ENCODE measurements around the gene CDH11.

CDH11 gene

GRCh38 chr16:65038100-65038499, 83.8 kb downstream of the CDH11 start:
- no peaks in the 10 kb centered on the region for H3K36me3 ChIP-seq (replicated peaks; ENCODE audit: insufficient read depth, low read length)
- no peak overlapping the region for H3K9ac ChIP-seq (ENCODE audit: low read length)
- no peaks in the 10 kb centered on the region for H3K9me2 ChIP-seq (replicated peaks; ENCODE audit: insufficient read depth, low read length)
- no peak overlapping the region for H2AFZ ChIP-seq (ENCODE audit: low read length)
- H3K4me3 ChIP-seq (ENCODE audit: low read length), result no peak overlapping the region
- no peak overlapping the region for H3K27ac ChIP-seq (ENCODE audit: low read length)
- H3K4me1 ChIP-seq (ENCODE audit: low read length), result no peaks in the 10 kb centered on the region
- DNase-seq, result no peak
- H3F3A ChIP-seq (ENCODE audit: insufficient read depth, low read length), result no peaks in the 10 kb centered on the region
- no peaks in the 10 kb centered on the region for H3K9me3 ChIP-seq (replicated peaks; ENCODE audit: insufficient read depth, low read length)
- H3K4me2 ChIP-seq (ENCODE audit: low read depth, low read length), result no peak overlapping the region
- TF ChIP-seq CTCF (IDR thresholded peaks at IDR 0.05; ENCODE audit: low read length) (no peak), EZH2phosphoT487 (IDR thresholded peaks at IDR 0.05; ENCODE audit: low read length) (no peak), EZH2 (optimal IDR thresholded peaks at IDR 0.05; ENCODE audit: low read depth, low read length) (no peak)
- H3K79me2 ChIP-seq (ENCODE audit: low read length), result no peaks in the 10 kb centered on the region
- no peaks in the 10 kb centered on the region for H3K27me3 ChIP-seq (replicated peaks; ENCODE audit: insufficient read depth, low read length)
- no peaks in the 10 kb centered on the region for H4K20me1 ChIP-seq (ENCODE audit: insufficient read depth, low read length)

- no peak overlapping the region for H3K9ac ChIP-seq (ENCODE audit: low read length)
- no peak overlapping the region for H2AFZ ChIP-seq (ENCODE audit: low read length)
- no peak overlapping the region for H3K4me2 ChIP-seq (ENCODE audit: low read depth, low read length)
- H3K4me1 ChIP-seq (ENCODE audit: low read length), result no peaks in the 10 kb centered on the region
- H3K27me3 ChIP-seq (replicated peaks; ENCODE audit: insufficient read depth, low read length), result no peaks in the 10 kb centered on the region
- TF ChIP-seq CTCF (IDR thresholded peaks at IDR 0.05; ENCODE audit: low read length) (no peak), EZH2 (optimal IDR thresholded peaks at IDR 0.05; ENCODE audit: low read depth, low read length) (no peak), EZH2phosphoT487 (IDR thresholded peaks at IDR 0.05; ENCODE audit: low read length) (no peak)
- no peaks in the 10 kb centered on the region for H3K36me3 ChIP-seq (replicated peaks; ENCODE audit: insufficient read depth, low read length)
- H4K20me1 ChIP-seq (ENCODE audit: insufficient read depth, low read length), result no peaks in the 10 kb centered on the region
- no peak overlapping the region for H3K4me3 ChIP-seq (ENCODE audit: low read length)
- H3K27ac ChIP-seq (ENCODE audit: low read length), result no peak overlapping the region
- no peaks in the 10 kb centered on the region for H3F3A ChIP-seq (ENCODE audit: insufficient read depth, low read length)
- H3K79me2 ChIP-seq (ENCODE audit: low read length), result no peaks in the 10 kb centered on the region
- DNase-seq, result no peak
- no peaks in the 10 kb centered on the region for H3K9me3 ChIP-seq (replicated peaks; ENCODE audit: insufficient read depth, low read length)
- no peaks in the 10 kb centered on the region for H3K9me2 ChIP-seq (replicated peaks; ENCODE audit: insufficient read depth, low read length)
These were observed 84.3 kb downstream of the CDH11 start for GRCh38 chr16:65037556-65037955.

GRCh38 chr16:65034915-65035314, 86.9 kb downstream of the CDH11 start:
- no peak overlapping the region for H3K27ac ChIP-seq (ENCODE audit: low read length)
- TF ChIP-seq CTCF (IDR thresholded peaks at IDR 0.05; ENCODE audit: low read length), result no peak
- TF ChIP-seq EZH2 (optimal IDR thresholded peaks at IDR 0.05; ENCODE audit: low read depth, low read length), result no peak
- TF ChIP-seq EZH2phosphoT487 (IDR thresholded peaks at IDR 0.05; ENCODE audit: low read length), result no peak
- DNase-seq, result no peak
- H3K9ac ChIP-seq (ENCODE audit: low read length), result no peak overlapping the region
- H3K4me2 ChIP-seq (ENCODE audit: low read depth, low read length), result no peak overlapping the region
- no peaks in the 10 kb centered on the region for H3F3A ChIP-seq (ENCODE audit: insufficient read depth, low read length)
- no peaks in the 10 kb centered on the region for H4K20me1 ChIP-seq (ENCODE audit: insufficient read depth, low read length)
- no peaks in the 10 kb centered on the region for H3K4me1 ChIP-seq (ENCODE audit: low read length)
- no peaks in the 10 kb centered on the region for H3K9me3 ChIP-seq (replicated peaks; ENCODE audit: insufficient read depth, low read length)
- no peak overlapping the region for H3K4me3 ChIP-seq (ENCODE audit: low read length)
- H3K36me3 ChIP-seq (replicated peaks; ENCODE audit: insufficient read depth, low read length), result no peaks in the 10 kb centered on the region
- no peaks in the 10 kb centered on the region for H3K79me2 ChIP-seq (ENCODE audit: low read length)
- no peaks in the 10 kb centered on the region for H3K27me3 ChIP-seq (replicated peaks; ENCODE audit: insufficient read depth, low read length)
- no peak overlapping the region for H2AFZ ChIP-seq (ENCODE audit: low read length)
- H3K9me2 ChIP-seq (replicated peaks; ENCODE audit: insufficient read depth, low read length), result no peaks in the 10 kb centered on the region
